Breast epithelium (tissue), 4 donors: Measurements from ENCODE around the gene ATP6V0E2. TPM values are rescaled to one million over a fixed set of nuclear protein-coding genes. Genes with fewer than 3 reads are reported as not detected.

Experiments used
- DNase-seq, 2 donors: peaks; one replicate each; pipeline ENCODE4 v3.0.0-alpha.2; 2019; ENCODE audit warnings: low spot score in 2 of 2
- H3K27ac ChIP-seq, 2 donors: fragments of 200-600 bp; sonication (generic) in 1 of 2; one replicate each; pipeline ENCODE4 v1.5.1; 2016 to 2019; ENCODE audit warnings: mild to moderate bottlenecking in 1 of 2
- H3K27me3 ChIP-seq, 2 donors: fragments of 200-600 bp; sonication (generic) in 1 of 2; one replicate each; pipeline versions ENCODE4 v1.5.1 to v1.6.0; 2017 to 2019; ENCODE audit warnings: control low read depth in 1 of 2, mild to moderate bottlenecking in 1 of 2
- H3K36me3 ChIP-seq: fragments of 200-600 bp; one replicate; pipeline ENCODE4 v1.5.1; 2019
- H3K4me1 ChIP-seq, 2 donors: fragments of 200-600 bp; sonication (generic); one replicate each; pipeline ENCODE4 v1.5.1; 2016 to 2019; ENCODE audit warnings: control low read depth in 1 of 2
- H3K4me3 ChIP-seq, 3 donors: fragments of 200-600 bp; sonication (generic); 1 replicate in 2 of 3; 2 replicates in 1 of 3; pipeline ENCODE4 v1.5.1; 2016 to 2019; ENCODE audit warnings: mild to moderate bottlenecking in 3 of 3, moderate library complexity in 2 of 3
- H3K9me3 ChIP-seq, 2 donors: fragments of 200-600 bp; sonication (generic) in 1 of 2; one replicate each; pipeline ENCODE4 v1.5.1; 2016 to 2019; ENCODE audit warnings: control low read depth in 1 of 2
- CTCF ChIP-seq, 3 donors: fragments of 450-650 bp; IDR thresholded peaks; one replicate each; pipeline ENCODE4 v1.5.1; 2016 to 2017; ENCODE audit warnings: antibody characterized with exemption in 3 of 3, mild to moderate bottlenecking in 3 of 3, moderate library complexity in 3 of 3
- POLR2A ChIP-seq: fragments of 450-650 bp; IDR thresholded peaks from one replicate; pipeline ENCODE4 v1.6.1; 2016; ENCODE audit warnings: antibody characterized with exemption, mild to moderate bottlenecking, moderate library complexity
- POLR2AphosphoS5 ChIP-seq, 3 donors: sonication (generic); formaldehyde crosslinking; IDR thresholded peaks; one replicate each; pipeline ENCODE4 v1.6.1; 2017; ENCODE audit warnings: antibody characterized with exemption in 3 of 3
- intact Hi-C: fragments of 100-400 bp; cut with DNase I; formaldehyde crosslinking; loops from one replicate; pipeline ENCODE4 v1.15.1; 2023; ENCODE audit warnings: low total_unique reads
- total RNA-seq, 3 donors: library from RNA; depleted of rRNA; stranded (reverse); fragments of >200 nt; gene quantifications; one replicate each; pipeline ENCODE4 v1.1.0, GENCODE V29; 2016

Gene ATP6V0E2
- total RNA-seq, 3 donors from 2014 or later = 18.4 to 29.2 (median 23.1) TPM

- Histone ChIP-seq H3K4me1 (peaks cover 0 to 7% of the 10 kb centered on the region in 2 donors), H3K36me3 (no peaks in the 10 kb centered on the region), H3K9me3 (no peaks in the 10 kb centered on the region), H3K27me3 (no peaks in the 10 kb centered on the region), H3K4me3 (no peak overlapping the region), H3K27ac (no peak overlapping the region)
- TF ChIP-seq CTCF (IDR thresholded peaks at IDR 0.05) (no peak), POLR2A (no peak), POLR2AphosphoS5 (IDR thresholded peaks at IDR 0.05) (no peak)
- peak in 1 of 2 donors; percentile 9 for DNase-seq
- intact Hi-C loops = no loop called here
These were observed 30.2 kb upstream of the ATP6V0E2 start for GRCh38 chr7:149843566-149843965.

GRCh38 chr7:149844445-149844844 is 29.3 kb upstream of the ATP6V0E2 start:
- no peak overlapping the region for H3K4me3 ChIP-seq
- peaks cover 0 to 2% of the 10 kb centered on the region in 2 donors for H3K4me1 ChIP-seq
- H3K27me3 ChIP-seq = no peaks in the 10 kb centered on the region
- DNase-seq = peak in 1 of 2 donors; percentile 20
- TF ChIP-seq POLR2AphosphoS5 (IDR thresholded peaks at IDR 0.05) (no peak), CTCF (IDR thresholded peaks at IDR 0.05) (no peak), POLR2A (no peak)
- intact Hi-C loops = no loop called here
- H3K9me3 ChIP-seq = no peaks in the 10 kb centered on the region
- no peak overlapping the region for H3K27ac ChIP-seq
- H3K36me3 ChIP-seq = no peaks in the 10 kb centered on the region

GRCh38 chr7:149845257-149845980 is 28.4 kb upstream of the ATP6V0E2 start:
- TF ChIP-seq POLR2A (no peak), POLR2AphosphoS5 (IDR thresholded peaks at IDR 0.05) (no peak), CTCF (IDR thresholded peaks at IDR 0.05) (no peak)
- DNase-seq = no peak
- Histone ChIP-seq H3K27ac (no peak overlapping the region), H3K36me3 (no peaks in the 10 kb centered on the region), H3K27me3 (no peaks in the 10 kb centered on the region), H3K4me3 (no peak overlapping the region), H3K9me3 (no peaks in the 10 kb centered on the region), H3K4me1 (no peaks in the 10 kb centered on the region)
- intact Hi-C loops = no loop called here

GRCh38 chr7:149846021-149846420 is 27.7 kb upstream of the ATP6V0E2 start:
- no peaks in the 10 kb centered on the region for H3K4me1 ChIP-seq
- intact Hi-C loops = no loop called here
- TF ChIP-seq POLR2A (no peak), CTCF (IDR thresholded peaks at IDR 0.05) (no peak), POLR2AphosphoS5 (IDR thresholded peaks at IDR 0.05) (no peak)
- no peak overlapping the region for H3K27ac ChIP-seq
- no peaks in the 10 kb centered on the region for H3K36me3 ChIP-seq
- no peak overlapping the region for H3K4me3 ChIP-seq
- no peaks in the 10 kb centered on the region for H3K9me3 ChIP-seq
- DNase-seq = peak in 1 of 2 donors; percentile 33
- H3K27me3 ChIP-seq = no peaks in the 10 kb centered on the region

- no peak for DNase-seq
- H3K36me3 ChIP-seq = no peaks in the 10 kb centered on the region
- intact Hi-C loops = no loop called here
- no peaks in the 10 kb centered on the region for H3K9me3 ChIP-seq
- H3K4me3 ChIP-seq = no peak overlapping the region
- no peak overlapping the region for H3K27ac ChIP-seq
- no peaks in the 10 kb centered on the region for H3K4me1 ChIP-seq
- TF ChIP-seq CTCF (IDR thresholded peaks at IDR 0.05) (no peak), POLR2A (no peak), POLR2AphosphoS5 (IDR thresholded peaks at IDR 0.05) (no peak)
- no peaks in the 10 kb centered on the region for H3K27me3 ChIP-seq
These were observed 27.2 kb upstream of the ATP6V0E2 start for GRCh38 chr7:149846436-149847046.
